Nephron progenitor cell (in vitro differentiated cells): Measurements from ENCODE around the gene ESAM.

Experiments used
- DNase-seq: peaks from one replicate; pipeline ENCODE4 v3.0.0; 2021
- H3K27ac Mint-ChIP-seq: 2 replicates; pipeline ENCODE4 v1.8.0; 2021; ENCODE audit warnings: mild to moderate bottlenecking, moderate library complexity, mixed read lengths
- H3K27me3 Mint-ChIP-seq: 2 replicates; pipeline ENCODE4 v1.8.0; 2021; ENCODE audit warnings: mild to moderate bottlenecking, low read depth, mixed read lengths; ENCODE audit not compliant: poor library complexity
- H3K36me3 Mint-ChIP-seq: 2 replicates; pipeline ENCODE4 v1.8.0; 2021; ENCODE audit warnings: low read depth, mixed read lengths
- H3K4me1 Mint-ChIP-seq: 2 replicates; pipeline ENCODE4 v1.8.0; 2021; ENCODE audit warnings: mixed read lengths
- H3K4me3 Mint-ChIP-seq: 2 replicates; pipeline ENCODE4 v1.8.0; 2021; ENCODE audit warnings: mild to moderate bottlenecking, moderate library complexity, mixed read lengths
- H3K9me3 Mint-ChIP-seq: 2 replicates; pipeline ENCODE4 v1.8.0; 2021; ENCODE audit warnings: mild to moderate bottlenecking, moderate library complexity, mixed read lengths
- TF ChIP-seq, protein P1 (sequence below): fragments of 200-600 bp; sonication (generic); IDR thresholded peaks from 2 replicates; pipeline ENCODE4 v1.5.0; 2021; ENCODE audit warnings: antibody characterized with exemption

ESAM gene

DNA sequence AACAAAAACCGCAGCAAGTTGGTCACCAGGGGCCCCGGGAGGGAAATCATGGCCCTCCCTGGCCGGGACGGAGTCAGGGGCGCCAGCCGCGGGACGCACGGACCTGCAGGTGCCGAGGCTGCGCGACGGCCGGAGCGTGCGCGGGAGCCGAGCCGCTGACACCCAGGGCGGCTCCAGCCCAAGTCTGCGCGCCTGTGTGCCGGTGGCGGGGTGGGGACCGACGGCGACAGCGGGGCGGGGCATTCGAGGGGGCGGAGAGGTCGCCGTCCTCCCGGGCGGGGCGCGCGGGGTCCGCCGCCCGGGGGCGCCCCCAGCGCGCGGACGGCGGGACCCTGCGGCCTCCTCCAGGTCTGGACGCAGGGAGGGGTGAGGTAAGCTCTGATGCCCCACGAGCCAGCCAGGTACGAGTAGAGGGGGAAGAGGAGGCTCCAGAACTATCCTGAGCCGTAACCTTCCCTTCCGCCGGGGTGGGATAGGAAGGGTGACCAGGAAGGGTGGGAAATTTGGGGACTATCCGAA is at the start of gene ESAM:
Gene ESAM, minus strand, starts transcription at position 186 of the 519 bp plus-strand sequence. Its CDS starts 136 bp downstream, at position 50.
- Mint-ChIP-seq H3K27me3 (peaks cover 61% of the 10 kb centered on the region), H3K36me3 (peaks cover 19% of the 10 kb centered on the region), H3K27ac (no peak within 1 kb of the TSS), H3K4me3 (peak within 1 kb of the TSS; percentile 83), H3K4me1 (peaks cover 48% of the 10 kb centered on the region), H3K9me3 (no peaks in the 10 kb centered on the region)
- peak; percentile 62 for DNase-seq
- TF ChIP-seq, protein P1, sequence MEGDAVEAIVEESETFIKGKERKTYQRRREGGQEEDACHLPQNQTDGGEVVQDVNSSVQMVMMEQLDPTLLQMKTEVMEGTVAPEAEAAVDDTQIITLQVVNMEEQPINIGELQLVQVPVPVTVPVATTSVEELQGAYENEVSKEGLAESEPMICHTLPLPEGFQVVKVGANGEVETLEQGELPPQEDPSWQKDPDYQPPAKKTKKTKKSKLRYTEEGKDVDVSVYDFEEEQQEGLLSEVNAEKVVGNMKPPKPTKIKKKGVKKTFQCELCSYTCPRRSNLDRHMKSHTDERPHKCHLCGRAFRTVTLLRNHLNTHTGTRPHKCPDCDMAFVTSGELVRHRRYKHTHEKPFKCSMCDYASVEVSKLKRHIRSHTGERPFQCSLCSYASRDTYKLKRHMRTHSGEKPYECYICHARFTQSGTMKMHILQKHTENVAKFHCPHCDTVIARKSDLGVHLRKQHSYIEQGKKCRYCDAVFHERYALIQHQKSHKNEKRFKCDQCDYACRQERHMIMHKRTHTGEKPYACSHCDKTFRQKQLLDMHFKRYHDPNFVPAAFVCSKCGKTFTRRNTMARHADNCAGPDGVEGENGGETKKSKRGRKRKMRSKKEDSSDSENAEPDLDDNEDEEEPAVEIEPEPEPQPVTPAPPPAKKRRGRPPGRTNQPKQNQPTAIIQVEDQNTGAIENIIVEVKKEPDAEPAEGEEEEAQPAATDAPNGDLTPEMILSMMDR = no peak

GRCh38 chr11:124811399-124812125 is 49.5 kb upstream of the ESAM start:
- Mint-ChIP-seq H3K27ac (no peak overlapping the region), H3K4me3 (no peak overlapping the region)
- DNase-seq = no peak

GRCh38 chr11:124807660-124808270 is 45.7 kb upstream of the ESAM start:
- peaks cover 7% of the 10 kb centered on the region for H3K9me3 Mint-ChIP-seq
- no peak for DNase-seq
- peak overlapping the region; percentile 27 for H3K27ac Mint-ChIP-seq
- peaks cover 5% of the 10 kb centered on the region for H3K4me1 Mint-ChIP-seq
- TF ChIP-seq, protein P1 = no peak
- H3K27me3 Mint-ChIP-seq = peaks cover 17% of the 10 kb centered on the region
- H3K4me3 Mint-ChIP-seq = no peak overlapping the region
- H3K36me3 Mint-ChIP-seq = peaks cover 40% of the 10 kb centered on the region

More at GRCh38 chr11:124811399-124812125, 49.5 kb upstream of the ESAM start:
- Mint-ChIP-seq H3K27me3 (peaks cover 22% of the 10 kb centered on the region), H3K9me3 (peaks cover 10% of the 10 kb centered on the region), H3K4me1 (no peaks in the 10 kb centered on the region), H3K36me3 (peaks cover 17% of the 10 kb centered on the region)
- TF ChIP-seq, protein P1 = no peak

DNA sequence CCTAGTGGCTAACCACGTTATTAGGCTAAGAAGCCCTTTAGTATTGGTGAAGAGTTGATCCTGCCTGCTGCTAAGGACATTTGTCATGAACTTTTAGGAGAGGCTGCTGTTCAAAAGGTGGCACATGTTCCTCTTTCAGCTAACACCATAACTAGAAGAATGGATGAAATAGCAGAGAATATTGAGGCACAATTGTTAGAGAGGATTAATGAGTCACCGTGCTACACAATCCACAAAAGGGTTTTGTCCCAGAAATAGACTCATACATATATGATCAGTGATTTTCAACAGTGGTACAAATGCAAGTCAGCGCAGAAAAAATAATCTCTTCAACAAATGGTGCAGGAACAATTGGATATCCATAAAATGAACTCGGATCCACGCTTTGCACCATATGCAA is 45.1 kb upstream of the ESAM start:
- H3K4me1 Mint-ChIP-seq = peaks cover 10% of the 10 kb centered on the region
- no peak overlapping the region for H3K4me3 Mint-ChIP-seq
- H3K27me3 Mint-ChIP-seq = peaks cover 13% of the 10 kb centered on the region
- peaks cover 40% of the 10 kb centered on the region for H3K36me3 Mint-ChIP-seq
- DNase-seq = no peak
- TF ChIP-seq, protein P1 = no peak
- peaks cover 7% of the 10 kb centered on the region for H3K9me3 Mint-ChIP-seq
- H3K27ac Mint-ChIP-seq = no peak overlapping the region

GRCh38 chr11:124804884-124805283 is 42.8 kb upstream of the ESAM start:
- Mint-ChIP-seq H3K27me3 (peaks cover 13% of the 10 kb centered on the region), H3K4me3 (no peak overlapping the region), H3K4me1 (peaks cover 27% of the 10 kb centered on the region), H3K27ac (no peak overlapping the region), H3K36me3 (peaks cover 40% of the 10 kb centered on the region), H3K9me3 (peaks cover 7% of the 10 kb centered on the region)
- TF ChIP-seq, protein P1 = no peak
- no peak for DNase-seq
